SK-N-SH (cell line): ENCODE results near the gene SERPINA1. TPM values are rescaled to one million over a fixed set of nuclear protein-coding genes. Genes with fewer than 3 reads are reported as not detected.

ENCODE experiments used
- CTCF ChIA-PET: fragments of 300-600, 350-600 bp; formaldehyde crosslinking; extraction: SDS; loops from one replicate; lab custom pipeline; 2021; lab: Yijun Ruan, JAX
- POLR2A ChIA-PET: fragments of 350-600 bp; sonication (Branson Sonifier 250); formaldehyde crosslinking; extraction: SDS; loops from one replicate; lab custom pipeline; 2020; ENCODE audit warnings: antibody characterized with exemption, inconsistent platforms; lab: Yijun Ruan, JAX
- DNase-seq: peaks from one replicate; pipeline ENCODE4 v3.0.0; 2012
- H2AFZ ChIP-seq: fragments of 200-600 bp; sonication (generic); 2 replicates; pipeline ENCODE4 v1.8.1; 2016; ENCODE audit warnings: antibody characterized with exemption, mild to moderate bottlenecking, low read depth
- H3F3A ChIP-seq: fragments of 200-600 bp; sonication (generic); replicated peaks from 2 replicates; pipeline ENCODE3; 2016; ENCODE audit warnings: antibody characterized with exemption, mild to moderate bottlenecking; ENCODE audit not compliant: insufficient read depth
- H3K27ac ChIP-seq, 2 experiments: fragments of 200-500 bp in 1 of 2; fragments of 200-600 bp in 1 of 2; sonication (Bioruptor generic) in 1 of 2; sonication (generic), shearing (Covaris generic) in 1 of 2; 2 replicates each; pipeline versions ENCODE4 v1.5.1 to v1.6.1; 2014 to 2016; ENCODE audit warnings: low read depth in 2 of 2, inconsistent platforms in 1 of 2, low read length in 1 of 2, mild to moderate bottlenecking in 1 of 2, mixed read lengths in 1 of 2
- H3K27me3 ChIP-seq: fragments of 200-600 bp; sonication (generic), shearing (Covaris generic); 2 replicates; pipeline ENCODE4 v1.6.1; 2016; ENCODE audit warnings: mixed run types; ENCODE audit not compliant: insufficient read depth
- H3K36me3 ChIP-seq, 2 experiments: fragments of 200-500 bp in 1 of 2; fragments of 200-600 bp in 1 of 2; sonication (Bioruptor generic) in 1 of 2; sonication (generic) in 1 of 2; replicated peaks in 1 of 2; 2 replicates each; pipeline versions ENCODE3 to v1.5.1; 2014 to 2016; ENCODE audit warnings: low read length in 1 of 2, mild to moderate bottlenecking in 1 of 2; ENCODE audit not compliant: insufficient read depth in 2 of 2, control insufficient read depth in 1 of 2
- H3K4me1 ChIP-seq, 2 experiments: fragments of 200-500 bp in 1 of 2; fragments of 200-600 bp in 1 of 2; sonication (Bioruptor generic) in 1 of 2; sonication (generic), shearing (Covaris generic) in 1 of 2; 2 replicates each; pipeline versions ENCODE4 v1.5.1 to v1.6.1; 2014 to 2016; ENCODE audit warnings: low read depth in 1 of 2, low read length in 1 of 2, mixed run types in 1 of 2; ENCODE audit not compliant: insufficient read depth in 2 of 2, control insufficient read depth in 1 of 2
- H3K4me2 ChIP-seq: fragments of 200-600 bp; sonication (generic), shearing (Covaris generic); 2 replicates; pipeline ENCODE4 v1.6.1; 2017; ENCODE audit warnings: mixed run types
- H3K4me3 ChIP-seq, 2 experiments: fragments of 200-500 bp in 1 of 2; fragments of 200-600 bp in 1 of 2; sonication (Bioruptor generic) in 1 of 2; sonication (generic), shearing (Covaris generic) in 1 of 2; 2 replicates each; pipeline versions ENCODE4 v1.5.1 to v1.8.1; 2014 to 2016; ENCODE audit warnings: low read depth in 2 of 2, inconsistent platforms in 1 of 2, low read length in 1 of 2, mild to moderate bottlenecking in 1 of 2, mixed read lengths in 1 of 2, moderate library complexity in 1 of 2
- H3K79me2 ChIP-seq: fragments of 200-600 bp; sonication (generic); 2 replicates; pipeline ENCODE4 v1.8.1; 2017; ENCODE audit warnings: mild to moderate bottlenecking; ENCODE audit not compliant: insufficient read depth
- H3K9ac ChIP-seq: fragments of 200-600 bp; sonication (generic); 2 replicates; pipeline ENCODE4 v1.6.1; 2017; ENCODE audit warnings: mixed run types
- H3K9me2 ChIP-seq: fragments of 200-600 bp; sonication (generic); 2 replicates; pipeline ENCODE4 v1.6.1; 2017; ENCODE audit warnings: mixed run types
- H3K9me3 ChIP-seq: fragments of 200-600 bp; sonication (generic); 2 replicates; pipeline ENCODE4 v1.6.1; 2017; ENCODE audit warnings: mixed run types, mild to moderate bottlenecking, moderate library complexity
- H4K20me1 ChIP-seq: fragments of 200-600 bp; sonication (generic); 2 replicates; pipeline ENCODE4 v1.6.1; 2017; ENCODE audit warnings: mild to moderate bottlenecking, mixed run types; ENCODE audit not compliant: insufficient read depth
- ELF1 ChIP-seq: IDR thresholded peaks from 2 replicates; pipeline ENCODE4 v1.4.0; 2012
- EP300 ChIP-seq, 2 experiments: IDR thresholded peaks; 2 replicates each; pipeline versions ENCODE4 v1.4.0 to v1.6.1; 2012; ENCODE audit warnings: borderline replicate concordance in 1 of 2, low read depth in 1 of 2, low read length in 1 of 2
- FOSL2 ChIP-seq: IDR thresholded peaks from 2 replicates; pipeline ENCODE4 v1.4.0; 2012; ENCODE audit warnings: low read depth, mild to moderate bottlenecking, moderate library complexity, borderline replicate concordance
- GABPA ChIP-seq: IDR thresholded peaks from 2 replicates; pipeline ENCODE4 v1.4.0; 2012; ENCODE audit warnings: low read depth, mild to moderate bottlenecking
- GATA2 ChIP-seq: sonication (generic); formaldehyde crosslinking; IDR thresholded peaks from 2 replicates; pipeline ENCODE4 v1.5.0; 2020; ENCODE audit warnings: mild to moderate bottlenecking, missing genetic modification reagents
- JUND ChIP-seq: IDR thresholded peaks from 2 replicates; pipeline ENCODE4 v1.4.0; 2012
- MAX ChIP-seq: IDR thresholded peaks from 2 replicates; pipeline ENCODE4 v1.4.0; 2012; ENCODE audit warnings: low read depth
- MEF2A ChIP-seq: IDR thresholded peaks from 2 replicates; pipeline ENCODE4 v1.4.0; 2012; ENCODE audit warnings: low read depth, borderline replicate concordance
- NFIC ChIP-seq: IDR thresholded peaks from 2 replicates; pipeline ENCODE4 v1.4.0; 2012; ENCODE audit warnings: borderline replicate concordance
- NRF1 ChIP-seq: IDR thresholded peaks from 2 replicates; pipeline ENCODE4 v1.6.1; 2012; ENCODE audit warnings: low read depth, mild to moderate bottlenecking, low read length
- POLR2AphosphoS5 ChIP-seq: IDR thresholded peaks from 2 replicates; pipeline ENCODE4 v1.6.1; 2012; ENCODE audit warnings: low read depth, low read length
- RAD21 ChIP-seq: IDR thresholded peaks from 2 replicates; pipeline ENCODE4 v1.6.1; 2012; ENCODE audit warnings: mild to moderate bottlenecking, low read length
- RCOR1 ChIP-seq: fragments of 150-350 bp; IDR thresholded peaks from 2 replicates; pipeline ENCODE4 v1.6.1; 2017; ENCODE audit warnings: antibody characterized with exemption, low read length
- REST ChIP-seq: IDR thresholded peaks from 2 replicates; pipeline ENCODE4 v1.6.1; 2012; ENCODE audit warnings: mild to moderate bottlenecking, low read depth, low read length, moderate library complexity
- RFX5 ChIP-seq: IDR thresholded peaks from 2 replicates; pipeline ENCODE4 v1.6.1; 2012; ENCODE audit warnings: mild to moderate bottlenecking, improper control_type of control experiment, low read length
- RXRA ChIP-seq: IDR thresholded peaks from 2 replicates; pipeline ENCODE4 v1.4.0; 2012; ENCODE audit warnings: low read depth, mild to moderate bottlenecking, borderline replicate concordance
- SIN3A ChIP-seq: IDR thresholded peaks from 2 replicates; pipeline ENCODE4 v1.6.1; 2012; ENCODE audit warnings: low read depth, mild to moderate bottlenecking, low read length, moderate library complexity, borderline replicate concordance
- TAF1 ChIP-seq: IDR thresholded peaks from 2 replicates; pipeline ENCODE4 v1.6.1; 2012; ENCODE audit warnings: low read depth, mild to moderate bottlenecking, low read length, moderate library complexity, borderline replicate concordance
- TCF12 ChIP-seq: IDR thresholded peaks from 2 replicates; pipeline ENCODE4 v1.4.0; 2012
- TEAD4 ChIP-seq: IDR thresholded peaks from 2 replicates; pipeline ENCODE4 v1.4.0; 2012; ENCODE audit warnings: mild to moderate bottlenecking, borderline replicate concordance; ENCODE audit not compliant: insufficient read depth
- WGBS: methylation state at CpG from one replicate; pipeline ENCODE4 v1.1.6; 2017; ENCODE audit warnings: low lambda C conversion rate; 5-methylcytosine and 5-hydroxymethylcytosine counted together
- polyA plus RNA-seq, 3 experiments: library from polyadenylated mRNA; depleted of rRNA; stranded (reverse); fragments of >200 nt; gene quantifications; 2 replicates each; pipeline ENCODE4 v1.2.3, GENCODE V29; 2012
- TF ChIP-seq, protein P1 (sequence below): fragments of 200-600 bp; sonication (generic); IDR thresholded peaks from 2 replicates; pipeline ENCODE4 v1.6.1; 2017; ENCODE audit warnings: antibody characterized with exemption, mild to moderate bottlenecking, moderate library complexity
- TF ChIP-seq, protein P2 (sequence below): fragments of 150-350 bp; IDR thresholded peaks from 2 replicates; pipeline ENCODE4 v1.6.1; 2017; ENCODE audit warnings: antibody characterized with exemption, low read length, low read depth, borderline replicate concordance
- TF ChIP-seq, protein P3 (sequence below): IDR thresholded peaks from 2 replicates; pipeline ENCODE4 v1.4.0; 2012; ENCODE audit warnings: low read depth, borderline replicate concordance

SERPINA1 gene
- polyA plus RNA-seq, 1 of the 3 experiments (the other 2 are of a cell fraction): 11.3 TPM

- TF ChIP-seq RCOR1: no peak
- TF ChIP-seq, all 33 proteins: peak for 0
Measured at GRCh38 chr14:94343238-94344005, 45.0 kb downstream of the SERPINA1 start (continued).

GRCh38 chr14:94342334-94342934, 46.0 kb downstream of the SERPINA1 start:
- Histone ChIP-seq H3K4me3 (no peak overlapping the region), H3K27ac (peak overlapping the region in 1 of 2 experiments; percentile 84; a peak in 2 of 4 replicates), H3K9me2 (no peaks in the 10 kb centered on the region), H3K27me3 (no peaks in the 10 kb centered on the region), H3K4me1 (peaks cover 0 to 21% of the 10 kb centered on the region in 2 experiments; a peak in 3 of 4 replicates), H3K36me3 (no peaks in the 10 kb centered on the region), H3K9ac (no peak overlapping the region), H3K79me2 (no peaks in the 10 kb centered on the region), H3K4me2 (peak overlapping the region; percentile 70), H3F3A (peaks cover 17% of the 10 kb centered on the region), H3K9me3 (no peaks in the 10 kb centered on the region), H2AFZ (peak overlapping the region; percentile 47; the same call in 1 of the 2 replicates), H4K20me1 (no peaks in the 10 kb centered on the region)
- WGBS: 8% methylated on average over 2 of the region's 2 CpGs
- POLR2A ChIA-PET: no interaction called here
- CTCF ChIA-PET: no interaction called here
- peak; percentile 19 for DNase-seq
- TF ChIP-seq FOSL2 (peak; percentile 96), MEF2A (peak; percentile 70; the same call in 1 of the 2 replicates), NFIC (peak; percentile 100), ELF1 (no peak), RAD21 (no peak), TEAD4 (peak; percentile 53; the same call in 1 of the 2 replicates), RCOR1 (no peak), TCF12 (peak; percentile 93), POLR2AphosphoS5 (peak; percentile 65; the same call in 1 of the 2 replicates), NRF1 (no peak), RFX5 (no peak), EP300 (IDR thresholded peaks at IDR 0.05; ENCODE audit: borderline replicate concordance in 1 of 2, low read depth in 1 of 2, low read length in 1 of 2) (peak in 1 of 2 experiments; percentile 93; a peak in 2 of 4 replicates), RXRA (peak; percentile 52; the same call in 1 of the 2 replicates), SIN3A (peak; percentile 92; the same call in 1 of the 2 replicates), GATA2 (no peak), JUND (peak; percentile 95), TAF1 (peak; percentile 12; the same call in 1 of the 2 replicates), GABPA (peak; percentile 13; the same call in 1 of the 2 replicates), REST (no peak), MAX (peak; percentile 67)
- TF ChIP-seq, protein P1, sequence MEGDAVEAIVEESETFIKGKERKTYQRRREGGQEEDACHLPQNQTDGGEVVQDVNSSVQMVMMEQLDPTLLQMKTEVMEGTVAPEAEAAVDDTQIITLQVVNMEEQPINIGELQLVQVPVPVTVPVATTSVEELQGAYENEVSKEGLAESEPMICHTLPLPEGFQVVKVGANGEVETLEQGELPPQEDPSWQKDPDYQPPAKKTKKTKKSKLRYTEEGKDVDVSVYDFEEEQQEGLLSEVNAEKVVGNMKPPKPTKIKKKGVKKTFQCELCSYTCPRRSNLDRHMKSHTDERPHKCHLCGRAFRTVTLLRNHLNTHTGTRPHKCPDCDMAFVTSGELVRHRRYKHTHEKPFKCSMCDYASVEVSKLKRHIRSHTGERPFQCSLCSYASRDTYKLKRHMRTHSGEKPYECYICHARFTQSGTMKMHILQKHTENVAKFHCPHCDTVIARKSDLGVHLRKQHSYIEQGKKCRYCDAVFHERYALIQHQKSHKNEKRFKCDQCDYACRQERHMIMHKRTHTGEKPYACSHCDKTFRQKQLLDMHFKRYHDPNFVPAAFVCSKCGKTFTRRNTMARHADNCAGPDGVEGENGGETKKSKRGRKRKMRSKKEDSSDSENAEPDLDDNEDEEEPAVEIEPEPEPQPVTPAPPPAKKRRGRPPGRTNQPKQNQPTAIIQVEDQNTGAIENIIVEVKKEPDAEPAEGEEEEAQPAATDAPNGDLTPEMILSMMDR: no peak
- TF ChIP-seq, protein P2, sequence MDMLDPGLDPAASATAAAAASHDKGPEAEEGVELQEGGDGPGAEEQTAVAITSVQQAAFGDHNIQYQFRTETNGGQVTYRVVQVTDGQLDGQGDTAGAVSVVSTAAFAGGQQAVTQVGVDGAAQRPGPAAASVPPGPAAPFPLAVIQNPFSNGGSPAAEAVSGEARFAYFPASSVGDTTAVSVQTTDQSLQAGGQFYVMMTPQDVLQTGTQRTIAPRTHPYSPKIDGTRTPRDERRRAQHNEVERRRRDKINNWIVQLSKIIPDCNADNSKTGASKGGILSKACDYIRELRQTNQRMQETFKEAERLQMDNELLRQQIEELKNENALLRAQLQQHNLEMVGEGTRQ: no peak
- TF ChIP-seq, protein P3, sequence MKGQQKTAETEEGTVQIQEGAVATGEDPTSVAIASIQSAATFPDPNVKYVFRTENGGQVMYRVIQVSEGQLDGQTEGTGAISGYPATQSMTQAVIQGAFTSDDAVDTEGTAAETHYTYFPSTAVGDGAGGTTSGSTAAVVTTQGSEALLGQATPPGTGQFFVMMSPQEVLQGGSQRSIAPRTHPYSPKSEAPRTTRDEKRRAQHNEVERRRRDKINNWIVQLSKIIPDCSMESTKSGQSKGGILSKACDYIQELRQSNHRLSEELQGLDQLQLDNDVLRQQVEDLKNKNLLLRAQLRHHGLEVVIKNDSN: no peak
